Upper lobe of left lung (tissue), 6 donors: ENCODE results near the gene SPIRE2. TPM values are rescaled to one million over a fixed set of nuclear protein-coding genes. Genes with fewer than 3 reads are reported as not detected.

Source experiments
- ATAC-seq, 2 donors: fragments of 200-7000 bp; cut with Tn5 transposase; one replicate each; pipeline ENCODE4 v1.9.1; 2022; ENCODE audit warnings: mild to moderate bottlenecking in 2 of 2, moderate library complexity in 2 of 2; ENCODE audit not compliant: low FRiP score in 2 of 2
- DNase-seq, 2 donors: peaks; one replicate each; pipeline ENCODE4 v3.0.0-alpha.2; 2019 to 2020
- H3K27ac ChIP-seq, 4 donors: fragments of 200-600 bp; sonication (generic); one replicate each; pipeline ENCODE4 v1.5.1; 2016 to 2019
- H3K27me3 ChIP-seq, 4 donors: fragments of 200-600 bp; sonication (generic); one replicate each; pipeline ENCODE4 v1.5.1; 2017 to 2019
- H3K36me3 ChIP-seq, 4 donors: fragments of 200-600 bp; sonication (generic); one replicate each; pipeline ENCODE4 v1.5.1; 2016 to 2019
- H3K4me1 ChIP-seq, 4 donors: fragments of 200-600 bp; sonication (generic); one replicate each; pipeline ENCODE4 v1.5.1; 2018 to 2019
- H3K4me3 ChIP-seq, 4 donors: fragments of 200-600 bp; sonication (generic); one replicate each; pipeline ENCODE4 v1.5.1; 2017 to 2019; ENCODE audit warnings: mild to moderate bottlenecking in 2 of 4, moderate library complexity in 1 of 4
- H3K9me3 ChIP-seq, 4 donors: fragments of 200-600 bp; sonication (generic); one replicate each; pipeline ENCODE4 v1.5.1; 2018 to 2019
- CTCF ChIP-seq, 6 experiments: fragments of 450-650 bp in 4 of 6; fragments of 200-600 bp in 2 of 6; sonication (generic) in 2 of 6; IDR thresholded peaks; one replicate each; pipeline ENCODE4 v1.5.1; 2016 to 2019; ENCODE audit warnings: antibody characterized with exemption in 6 of 6
- EP300 ChIP-seq, 4 donors: sonication (generic); formaldehyde crosslinking; IDR thresholded peaks; one replicate each; pipeline ENCODE4 v1.5.1; 2017; ENCODE audit warnings: antibody characterized with exemption in 4 of 4, control low read depth in 2 of 4
- POLR2A ChIP-seq, 4 donors: fragments of 450-650 bp; IDR thresholded peaks; one replicate each; pipeline ENCODE4 v1.5.1; 2016 to 2017; ENCODE audit warnings: antibody characterized with exemption in 4 of 4, mild to moderate bottlenecking in 2 of 4
- POLR2AphosphoS5 ChIP-seq, 2 donors: sonication (generic); formaldehyde crosslinking; IDR thresholded peaks; one replicate each; pipeline ENCODE4 v1.5.1; 2017; ENCODE audit warnings: antibody characterized with exemption in 2 of 2
- WGBS, 2 donors: methylation state at CpG; one replicate each; pipeline ENCODE4 v1.1.5; 2017 to 2018; 5-methylcytosine and 5-hydroxymethylcytosine counted together
- total RNA-seq, 6 donors: library from RNA; depleted of rRNA in 4 of 6; stranded (reverse); fragments of >200 nt in 4 of 6; gene quantifications; one replicate each; pipeline versions ENCODE4 v1.1.0 to v1.2.1, GENCODE V29; 2016 to 2021
- donor health status: DM: no; HTN: no; CAD: no; lungs with moderate emphysema.
- donor health status: DM: no; HTN: yes; CAD: no; lungs with severe emphysema.

SPIRE2 gene
- total RNA-seq, 6 donors from 2014 or later, result 6.1 to 52.4 (median 14.7) TPM

DNA sequence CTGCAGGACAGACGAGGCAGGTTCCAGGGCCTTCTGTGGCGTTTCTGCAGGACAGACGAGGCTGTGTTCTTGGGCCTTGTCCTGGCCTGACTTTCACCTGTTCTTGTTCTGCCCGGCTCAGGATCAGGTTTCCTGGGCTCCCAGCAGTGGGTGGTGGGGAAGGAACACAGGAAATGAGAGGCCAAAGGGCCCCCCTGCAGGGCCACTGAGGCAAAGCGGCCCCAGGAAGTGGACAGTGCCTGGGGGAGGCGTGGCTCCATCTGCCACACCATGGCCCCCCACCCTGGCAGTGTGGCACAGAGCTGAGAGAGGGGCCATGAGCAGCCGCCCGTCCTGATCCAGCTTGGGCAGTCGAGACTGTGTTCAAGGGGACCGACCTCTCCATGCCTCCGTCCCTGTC lies 20.7 kb downstream of the SPIRE2 start:
- DNase-seq (peak in 1 of 2 donors; percentile 30), ATAC-seq (no peak)
- Histone ChIP-seq H3K27ac (no peak overlapping the region), H3K4me1 (no peaks in the 10 kb centered on the region), H3K36me3 (no peaks in the 10 kb centered on the region), H3K9me3 (no peaks in the 10 kb centered on the region), H3K4me3 (no peak overlapping the region), H3K27me3 (no peaks in the 10 kb centered on the region)
- TF ChIP-seq EP300 (IDR thresholded peaks at IDR 0.05) (no peak), POLR2AphosphoS5 (IDR thresholded peaks at IDR 0.05) (no peak), CTCF (IDR thresholded peaks at IDR 0.05) (no peak), POLR2A (IDR thresholded peaks at IDR 0.05) (no peak)
- WGBS, 2 donors, result 94 to 98% methylated on average over 9 to 11 of the region's 11 CpGs

- Histone ChIP-seq H3K4me3 (no peak overlapping the region), H3K4me1 (no peaks in the 10 kb centered on the region), H3K27me3 (no peaks in the 10 kb centered on the region), H3K27ac (no peak overlapping the region), H3K36me3 (no peaks in the 10 kb centered on the region), H3K9me3 (no peaks in the 10 kb centered on the region)
- no peak for TF ChIP-seq CTCF (IDR thresholded peaks at IDR 0.05)
- TF ChIP-seq EP300 (IDR thresholded peaks at IDR 0.05), result no peak
- no peak for TF ChIP-seq POLR2AphosphoS5 (IDR thresholded peaks at IDR 0.05)
- no peak for TF ChIP-seq POLR2A (IDR thresholded peaks at IDR 0.05)
- peak in 1 of 2 donors; percentile 42 for DNase-seq
- no peak for ATAC-seq
- 94% methylated on average over 19 to 20 of the region's 21 CpGs for WGBS, 2 donors
Measured at GRCh38 chr16:89853306-89853993, 25.2 kb downstream of the SPIRE2 start.

DNA sequence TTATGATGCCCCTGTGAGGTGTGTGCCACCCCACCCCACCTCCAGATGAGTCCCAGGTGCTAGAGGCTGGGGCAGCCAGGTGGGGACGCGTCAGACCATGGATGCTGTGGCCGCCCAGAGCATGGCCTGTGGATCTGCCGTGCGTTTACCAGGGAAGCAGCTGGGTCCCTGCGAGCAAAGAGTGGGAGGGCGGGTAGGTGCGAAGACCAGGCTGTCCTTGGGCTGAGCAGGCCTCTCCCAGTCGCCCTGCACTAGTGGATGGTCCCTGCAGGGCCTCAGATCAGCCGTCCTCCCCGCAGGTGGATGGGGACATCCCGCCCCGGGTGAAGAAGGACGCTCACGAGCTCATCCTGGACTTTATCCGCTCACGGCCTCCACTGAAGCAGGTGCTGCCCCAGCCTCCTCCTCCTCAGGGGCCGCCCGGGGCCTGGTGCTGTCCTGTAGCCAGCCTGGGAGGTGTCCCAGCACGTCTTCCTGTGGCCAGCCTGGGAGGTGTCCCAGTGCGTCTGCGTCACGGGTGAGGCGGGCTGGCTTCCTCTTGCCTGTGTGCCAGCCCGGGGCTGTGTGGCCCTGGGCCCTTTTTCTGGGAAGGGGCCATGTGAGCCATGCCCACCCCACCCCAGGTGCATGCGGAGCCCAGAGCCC lies 27.1 kb downstream of the SPIRE2 start:
- 88 to 92% methylated on average over 10 to 22 of the region's 26 CpGs for WGBS, 2 donors
- no peaks in the 10 kb centered on the region for H3K4me1 ChIP-seq
- DNase-seq (peak in 1 of 2 donors; percentile 73), ATAC-seq (peak in 1 of 2 donors; percentile 43)
- H3K27ac ChIP-seq, result no peak overlapping the region
- TF ChIP-seq POLR2A (IDR thresholded peaks at IDR 0.05) (no peak), CTCF (IDR thresholded peaks at IDR 0.05) (no peak), POLR2AphosphoS5 (IDR thresholded peaks at IDR 0.05) (no peak)
- no peaks in the 10 kb centered on the region for H3K27me3 ChIP-seq
- no peaks in the 10 kb centered on the region for H3K9me3 ChIP-seq
- H3K4me3 ChIP-seq, result no peak overlapping the region
- H3K36me3 ChIP-seq, result no peaks in the 10 kb centered on the region

- DNase-seq, result peak in 1 of 2 donors; percentile 81
- Histone ChIP-seq H3K27me3 (no peaks in the 10 kb centered on the region), H3K4me3 (no peak overlapping the region), H3K9me3 (no peaks in the 10 kb centered on the region), H3K36me3 (no peaks in the 10 kb centered on the region), H3K4me1 (peaks cover 0 to 4% (median 2%) of the 10 kb centered on the region in 4 donors), H3K27ac (no peak overlapping the region)
- TF ChIP-seq POLR2A (IDR thresholded peaks at IDR 0.05), result no peak
- TF ChIP-seq CTCF (IDR thresholded peaks at IDR 0.05), result no peak
- TF ChIP-seq POLR2AphosphoS5 (IDR thresholded peaks at IDR 0.05), result no peak
- no peak for TF ChIP-seq EP300 (IDR thresholded peaks at IDR 0.05)
- ATAC-seq, result no peak
- 95% methylated on average over 8 to 21 of the region's 22 CpGs for WGBS, 2 donors
Measured at GRCh38 chr16:89855986-89856385, 27.7 kb downstream of the SPIRE2 start.
